ENCODE results near the gene ERCC6L2. TPM values are rescaled to one million over a fixed set of nuclear protein-coding genes. Genes with fewer than 3 reads are reported as not detected.

The ERCC6L2 gene
- polyA plus RNA-seq, 1 donor from 2014 or later = 72.6 TPM

DNA sequence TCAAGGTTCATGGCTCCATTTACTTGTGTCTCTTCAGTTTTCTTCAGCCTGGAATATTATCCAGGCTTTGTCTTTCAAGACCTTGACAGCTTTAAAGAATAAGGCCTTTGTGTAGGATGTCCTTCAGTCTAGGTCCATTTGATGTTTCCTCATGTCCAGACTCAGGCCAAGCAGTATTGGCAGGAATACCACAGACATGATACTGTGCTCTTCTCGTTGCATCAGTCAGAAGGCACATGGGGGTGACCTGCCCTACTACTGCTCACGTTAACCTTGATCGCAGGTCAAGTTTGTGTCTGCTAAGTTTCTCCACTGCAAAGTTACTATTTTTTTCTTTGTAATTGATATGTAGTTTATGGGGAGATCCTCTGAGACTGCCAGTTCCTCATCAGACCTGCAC lies 88.2 kb downstream of the ERCC6L2 start:
- Histone ChIP-seq H3K4me3 (ENCODE audit: low read length) (no peak overlapping the region), H3F3A (ENCODE audit: insufficient read depth, low read length, poor library complexity, severe bottlenecking) (no peaks in the 10 kb centered on the region), H3K79me2 (replicated peaks; ENCODE audit: insufficient read depth, low read length) (peaks cover 3% of the 10 kb centered on the region), H3K9me3 (ENCODE audit: low read length) (no peaks in the 10 kb centered on the region), H3K36me3 (ENCODE audit: insufficient read depth, low read length) (peaks cover 9% of the 10 kb centered on the region), H4K20me1 (ENCODE audit: insufficient read depth) (no peaks in the 10 kb centered on the region), H2AFZ (ENCODE audit: low read depth, low read length) (no peak overlapping the region), H3K4me2 (ENCODE audit: low read length) (no peak overlapping the region), H3K27me3 (ENCODE audit: insufficient read depth, low read depth, low read length) (no peaks in the 10 kb centered on the region), H3K27ac (ENCODE audit: low read length) (no peak overlapping the region), H3K9me2 (ENCODE audit: insufficient read depth, low read length) (no peaks in the 10 kb centered on the region), H3K9ac (ENCODE audit: low read length) (no peak overlapping the region)
- TF ChIP-seq EZH2 (IDR thresholded peaks at IDR 0.05; ENCODE audit: borderline replicate concordance, insufficient read depth, low read length, poor library complexity, severe bottlenecking) = no peak
- TF ChIP-seq EP300 (conservative IDR thresholded peaks at IDR 0.05; ENCODE audit: poor library complexity, severe bottlenecking) = no peak
- TF ChIP-seq REST (IDR thresholded peaks at IDR 0.05; ENCODE audit: borderline replicate concordance) = no peak
- TF ChIP-seq SMC3 (conservative IDR thresholded peaks at IDR 0.05; ENCODE audit: poor library complexity) = no peak
- TF ChIP-seq RAD21 (conservative IDR thresholded peaks at IDR 0.05) = no peak

DNA sequence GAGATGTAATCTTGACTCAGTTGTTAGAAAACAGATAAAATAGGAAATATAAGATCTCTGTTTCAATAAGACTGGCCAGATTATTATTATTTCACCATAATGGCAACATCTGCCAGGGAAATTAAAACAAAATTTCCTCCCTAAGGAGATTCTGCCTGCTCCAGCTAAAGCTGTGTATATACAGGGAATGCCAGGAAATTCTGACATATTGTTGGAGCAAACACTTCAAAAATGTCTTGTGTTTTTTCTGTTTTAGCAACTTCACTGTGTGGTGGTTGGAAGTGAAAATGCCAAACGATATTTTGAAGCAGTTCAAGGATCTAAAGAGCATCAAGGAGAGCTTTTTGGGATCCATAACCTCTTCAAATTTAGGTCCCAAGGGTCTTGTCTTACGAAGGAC lies 90.8 kb downstream of the ERCC6L2 start:
- Histone ChIP-seq H3K79me2 (replicated peaks; ENCODE audit: insufficient read depth, low read length) (peaks cover 3% of the 10 kb centered on the region), H3F3A (ENCODE audit: insufficient read depth, low read length, poor library complexity, severe bottlenecking) (no peaks in the 10 kb centered on the region), H3K36me3 (ENCODE audit: insufficient read depth, low read length) (no peaks in the 10 kb centered on the region), H3K27ac (ENCODE audit: low read length) (no peak overlapping the region), H4K20me1 (ENCODE audit: insufficient read depth) (no peaks in the 10 kb centered on the region), H3K27me3 (ENCODE audit: insufficient read depth, low read depth, low read length) (no peaks in the 10 kb centered on the region), H3K4me2 (ENCODE audit: low read length) (no peak overlapping the region), H3K4me3 (ENCODE audit: low read length) (no peak overlapping the region), H3K9me2 (ENCODE audit: insufficient read depth, low read length) (no peaks in the 10 kb centered on the region), H3K9me3 (ENCODE audit: low read length) (no peaks in the 10 kb centered on the region), H2AFZ (ENCODE audit: low read depth, low read length) (no peak overlapping the region), H3K9ac (ENCODE audit: low read length) (no peak overlapping the region)
- no peak for TF ChIP-seq EP300 (conservative IDR thresholded peaks at IDR 0.05; ENCODE audit: poor library complexity, severe bottlenecking)
- no peak for TF ChIP-seq SMC3 (conservative IDR thresholded peaks at IDR 0.05; ENCODE audit: poor library complexity)
- no peak for TF ChIP-seq REST (IDR thresholded peaks at IDR 0.05; ENCODE audit: borderline replicate concordance)
- TF ChIP-seq MXI1 (conservative IDR thresholded peaks at IDR 0.05; ENCODE audit: poor library complexity, severe bottlenecking) = no peak
- no peak for TF ChIP-seq POLR2AphosphoS5 (IDR thresholded peaks at IDR 0.05)
- TF ChIP-seq EZH2 (IDR thresholded peaks at IDR 0.05; ENCODE audit: borderline replicate concordance, insufficient read depth, low read length, poor library complexity, severe bottlenecking) = no peak
- TF ChIP-seq TAF1 (IDR thresholded peaks at IDR 0.05; ENCODE audit: low read depth) = no peak
- TF ChIP-seq RAD21 (conservative IDR thresholded peaks at IDR 0.05) = no peak
- no peak for TF ChIP-seq CTCF (IDR thresholded peaks at IDR 0.05; ENCODE audit: poor library complexity, severe bottlenecking)

Data from neural cell (in vitro differentiated cells).